ENCODE results near the gene TYW3.

Gene TYW3

GRCh38 chr1:74812180-74812541 lies 79.2 kb downstream of the TYW3 start:
- no peak for ATAC-seq
- no peak for TF ChIP-seq POU6F1 (CRISPR knock-in tag; IDR thresholded peaks at IDR 0.05; ENCODE audit: borderline replicate concordance, low read depth)
- TF ChIP-seq ZFP3 (CRISPR knock-in tag; IDR thresholded peaks at IDR 0.05), result no peak
- TF ChIP-seq PPARA (CRISPR knock-in tag; IDR thresholded peaks at IDR 0.05; ENCODE audit: borderline replicate concordance), result no peak
- no peak for TF ChIP-seq TOX (CRISPR knock-in tag; IDR thresholded peaks at IDR 0.05; ENCODE audit: borderline replicate concordance)
- no peak for TF ChIP-seq OSR1 (CRISPR knock-in tag; IDR thresholded peaks at IDR 0.05)
- no peak for TF ChIP-seq ARNTL (CRISPR knock-in tag; IDR thresholded peaks at IDR 0.05; ENCODE audit: borderline replicate concordance, low read depth)

All from SK-N-SH treated with all-trans-retinoic acid at 6 μM for 48 hours (cell line).